HG03135 (cell line): ENCODE measurements around the gene PXMP4.

Experiments used
- ATAC-seq: cut with Tn5 transposase; IDR thresholded peaks from one replicate; pipeline ENCODE4 v1.9.1; 2021; ENCODE audit warnings: mild to moderate bottlenecking, moderate library complexity; ENCODE audit not compliant: unreplicated experiment

The PXMP4 gene

DNA sequence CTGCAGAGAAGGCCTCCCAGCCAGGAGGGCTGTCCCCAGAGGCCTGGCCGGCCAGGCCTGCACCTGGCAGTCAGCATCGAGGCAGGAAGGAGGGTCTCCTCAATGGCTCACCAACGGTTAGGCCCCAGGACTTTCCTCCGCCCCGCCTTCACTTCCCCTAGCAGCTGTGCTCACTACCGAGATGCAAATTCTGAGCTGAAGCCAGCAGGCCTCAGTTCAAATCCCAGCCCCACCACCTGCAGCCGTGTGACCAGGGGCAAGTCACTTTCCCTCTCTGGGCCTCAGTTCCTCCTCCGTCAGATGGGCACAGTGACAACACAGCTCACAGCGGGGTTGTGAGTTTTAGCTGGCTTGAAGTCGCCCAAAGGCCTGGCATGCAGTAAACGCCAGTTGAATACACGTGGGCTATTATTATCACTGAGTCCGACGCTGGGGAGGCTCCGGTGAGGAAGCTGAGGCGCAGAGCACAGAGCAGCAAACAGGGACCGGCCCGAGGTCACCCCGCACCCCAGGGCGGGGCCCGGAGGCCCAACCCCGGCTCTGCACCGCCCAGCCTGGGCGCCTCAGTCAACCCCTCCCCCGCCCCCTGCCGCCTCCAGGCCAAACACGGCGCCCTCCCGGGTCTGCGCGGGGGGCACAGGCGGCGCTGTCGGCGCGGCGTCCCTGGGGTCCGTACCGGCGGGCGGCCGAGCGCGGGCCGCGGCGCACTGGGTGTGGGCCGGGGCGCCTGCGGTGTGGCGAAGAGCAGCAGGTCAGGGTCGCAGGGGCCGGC lies 34.6 kb downstream of the PXMP4 start:
- peak; percentile 44 for ATAC-seq

DNA sequence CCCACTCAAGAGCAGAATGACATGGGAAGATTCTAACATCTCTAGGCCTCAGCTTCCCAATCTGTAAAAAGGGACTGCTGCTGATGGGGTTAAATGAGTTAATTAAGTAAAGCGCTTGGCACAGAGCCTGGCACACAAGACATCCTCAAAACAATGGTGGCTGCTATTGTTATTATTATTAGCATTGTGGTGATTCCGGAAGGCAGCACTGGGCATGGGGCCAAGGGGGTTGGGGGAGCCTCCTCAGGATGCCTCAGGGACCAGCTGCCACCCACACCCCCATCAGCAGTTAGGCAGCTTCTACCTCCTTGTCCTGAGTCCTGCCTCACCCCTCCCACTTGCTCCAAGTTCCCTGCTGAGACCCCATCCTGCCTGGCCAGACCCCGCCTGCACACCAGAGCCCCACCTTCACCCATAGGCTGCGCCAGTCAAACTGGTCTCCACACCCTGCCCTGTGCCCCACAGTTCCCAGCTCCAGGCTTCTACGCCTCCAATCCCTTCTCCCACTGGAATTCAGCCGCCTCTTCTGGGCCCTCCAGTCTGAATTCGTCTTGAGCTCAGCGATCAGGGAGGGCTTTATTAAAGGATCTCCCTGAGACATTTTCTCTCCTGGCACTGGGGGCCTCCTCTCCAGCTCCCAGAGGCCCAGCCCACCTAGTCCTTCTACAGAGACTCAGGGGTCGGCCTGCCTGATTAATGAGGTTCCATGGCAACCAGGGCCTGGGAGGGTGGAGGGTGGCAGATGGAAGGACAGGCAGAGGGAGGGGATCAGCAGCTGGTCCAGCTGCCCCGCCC lies 35.4 kb downstream of the PXMP4 start:
- ATAC-seq, result no peak

GRCh38 chr20:33681728-33682353 lies 38.3 kb downstream of the PXMP4 start:
- ATAC-seq, result no peak

GRCh38 chr20:33681288-33681687 lies 38.8 kb downstream of the PXMP4 start:
- ATAC-seq, result no peak

DNA sequence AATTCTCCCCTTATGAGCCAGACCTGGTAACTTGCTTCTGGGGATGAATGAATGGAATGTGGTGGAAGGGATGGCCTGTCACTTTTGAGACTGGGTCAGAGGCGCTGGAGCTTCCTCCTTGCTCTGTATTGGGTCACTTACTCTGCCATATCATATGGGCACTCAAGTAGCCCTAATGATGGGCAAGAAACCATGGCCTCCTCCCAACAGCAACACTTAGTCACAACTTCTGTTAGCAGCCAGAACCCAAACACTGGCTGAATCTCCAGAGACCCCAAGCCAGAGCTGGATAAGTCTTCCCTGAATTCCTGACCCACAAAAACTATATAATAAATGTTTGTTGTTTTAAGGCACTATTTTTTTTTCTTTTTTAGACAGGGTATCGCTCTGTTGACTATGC lies 39.4 kb downstream of the PXMP4 start:
- no peak for ATAC-seq

GRCh38 chr20:33679758-33680485 lies 40.2 kb downstream of the PXMP4 start:
- ATAC-seq, result peak; percentile 50

GRCh38 chr20:33677991-33678702 lies 42.0 kb downstream of the PXMP4 start:
- no peak for ATAC-seq

GRCh38 chr20:33676652-33677645 lies 43.2 kb downstream of the PXMP4 start:
- no peak for ATAC-seq

GRCh38 chr20:33676121-33676520 lies 44.0 kb downstream of the PXMP4 start:
- ATAC-seq, result no peak

- no peak for ATAC-seq
Measured at GRCh38 chr20:33675136-33675959, 44.8 kb downstream of the PXMP4 start.

- peak; percentile 42 for ATAC-seq
Measured at GRCh38 chr20:33674294-33675135, 45.6 kb downstream of the PXMP4 start, which contains the start of gene NECAB3. TSS of gene NECAB3 (minus strand) at chr20:33674428. CDS start at chr20:33674352, 76 bp downstream.

DNA sequence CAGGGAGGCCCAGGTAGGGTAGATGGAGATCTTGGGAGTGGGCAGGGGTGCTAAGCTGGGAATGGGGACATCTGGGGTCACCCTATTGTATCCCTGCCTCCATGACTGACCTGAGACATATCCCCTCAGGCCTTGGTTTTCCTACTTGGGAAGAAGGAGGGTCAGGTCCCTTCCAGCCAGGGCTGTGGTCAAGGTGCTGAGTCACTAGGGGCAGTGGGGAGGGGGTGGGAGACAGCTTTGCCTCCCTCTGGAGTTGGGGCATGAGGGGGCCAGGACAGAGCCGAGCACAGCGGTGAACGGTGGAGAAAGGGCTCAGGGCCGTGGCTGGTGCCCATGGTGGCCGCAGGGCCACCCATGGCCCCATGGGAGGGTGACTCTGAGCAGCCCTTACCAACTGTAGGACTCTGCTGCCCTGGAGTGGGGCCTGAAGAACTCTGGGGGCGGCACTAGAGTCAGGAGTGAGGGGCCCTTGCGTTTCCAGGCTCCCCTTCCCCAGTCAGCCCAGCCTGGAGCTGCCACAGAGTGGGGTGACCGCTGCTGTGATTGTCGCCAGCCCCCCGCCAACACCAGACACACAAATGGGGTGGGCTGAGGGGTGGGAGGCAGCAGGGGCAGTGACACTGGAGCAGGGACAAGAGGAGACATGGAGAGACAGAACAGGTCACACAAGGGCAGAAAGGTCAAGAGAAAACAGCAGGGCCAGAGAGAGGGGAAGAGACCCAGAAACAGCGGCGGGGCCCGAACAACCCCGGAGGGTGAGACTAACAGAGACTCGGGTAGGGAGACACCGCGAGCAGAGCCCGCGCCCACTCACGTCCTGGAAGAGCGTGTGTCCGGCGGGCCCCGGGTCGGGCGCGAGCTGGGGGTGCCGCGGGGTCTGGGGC lies 46.5 kb downstream of the PXMP4 start:
- peak; percentile 25 for ATAC-seq

DNA sequence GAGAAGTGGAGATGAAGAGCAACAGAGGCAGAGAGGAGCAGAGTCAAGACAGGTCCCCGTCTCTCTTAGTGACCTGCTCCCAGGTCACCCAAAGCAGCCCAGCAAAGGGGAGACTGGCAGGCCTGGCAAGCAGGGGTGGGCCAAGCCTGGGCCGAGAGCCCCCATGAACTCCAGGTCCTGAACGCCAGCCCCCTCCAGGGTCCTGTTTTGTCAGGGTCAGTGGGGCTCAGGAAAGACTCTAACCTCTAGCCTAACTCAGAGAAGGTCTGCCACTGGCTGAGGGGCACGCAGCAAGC lies 47.0 kb downstream of the PXMP4 start:
- ATAC-seq, result no peak

- ATAC-seq, result no peak
Measured at GRCh38 chr20:33672426-33673113, 47.5 kb downstream of the PXMP4 start.

DNA sequence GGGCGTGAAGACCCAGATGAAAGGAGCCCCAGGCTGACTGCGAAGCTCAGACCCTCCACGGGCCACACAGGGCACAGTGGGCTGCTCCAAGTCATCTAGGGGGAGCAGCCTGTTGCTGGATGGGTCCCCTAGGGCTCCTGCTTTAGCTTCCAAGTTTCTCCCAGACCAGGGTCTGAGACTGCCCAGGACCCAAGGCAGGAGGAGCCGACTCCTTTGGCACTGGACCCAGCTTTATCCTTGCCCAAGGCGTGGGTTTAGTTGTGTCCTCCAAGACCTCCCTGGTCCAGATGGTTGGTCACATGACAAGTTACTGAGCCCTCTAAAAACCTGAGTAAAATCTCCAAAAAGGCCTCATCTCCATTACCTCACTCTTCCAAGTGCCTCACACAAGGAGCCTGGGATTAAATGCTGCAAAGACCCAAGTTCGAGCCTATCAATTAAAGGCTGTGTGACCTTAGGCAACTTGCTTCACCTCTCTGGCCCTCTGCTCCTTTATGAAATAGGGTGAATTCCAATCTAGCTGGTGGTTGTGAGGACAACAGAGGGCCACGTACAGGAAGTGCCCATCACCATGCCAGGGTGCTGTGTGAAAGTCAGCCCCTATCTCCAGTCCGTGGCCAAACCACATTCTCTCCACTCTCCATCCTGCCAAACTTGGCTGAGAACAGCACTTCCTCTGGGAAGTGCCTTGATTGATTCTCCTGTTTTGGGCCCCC lies 48.4 kb downstream of the PXMP4 start:
- ATAC-seq, result no peak
